Measurements from ENCODE around the gene SERPINA5. TPM values are rescaled to one million over a fixed set of nuclear protein-coding genes. Genes with fewer than 3 reads are reported as not detected.

The SERPINA5 gene
- total RNA-seq, 4 donors from 2014 or later: 0.32 to 37.6 (median 1.5) TPM; not detected in 1

DNA sequence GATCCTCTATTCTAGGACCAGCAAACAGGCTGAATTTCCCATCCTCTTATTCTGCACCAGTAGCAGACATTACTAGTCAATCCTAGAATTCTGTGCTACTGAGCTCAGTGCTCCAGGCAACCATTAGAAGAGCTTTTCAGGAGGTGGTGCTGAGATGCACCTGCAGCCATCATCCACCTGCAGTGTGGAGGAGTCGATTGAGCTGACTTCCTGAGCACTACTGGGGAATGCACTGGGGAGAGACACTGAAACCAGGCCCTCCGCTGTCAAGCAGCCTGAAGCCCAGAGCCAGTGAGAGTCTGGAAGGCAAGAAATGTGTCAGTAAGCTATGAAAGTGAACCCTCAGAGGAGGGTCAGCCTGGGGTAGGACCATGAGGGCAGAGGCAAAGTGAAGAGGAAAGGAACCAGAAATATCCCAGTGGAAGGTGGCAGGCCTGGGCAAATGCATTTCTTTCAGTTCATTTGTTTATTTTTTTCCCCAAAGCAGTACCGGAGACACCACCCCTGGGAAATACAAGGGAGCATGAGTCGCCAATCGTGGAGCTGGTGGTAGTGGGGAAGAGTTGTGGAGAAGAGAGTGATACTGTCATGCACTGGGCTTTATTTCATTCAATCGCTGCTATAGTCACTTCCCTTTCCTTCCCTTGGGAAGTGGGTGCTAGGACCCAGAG, 43.0 kb upstream of the SERPINA5 start:
- in situ Hi-C loops (cut with MboI; ENCODE audit: low pct_ligation_motif_present in 1 of 4, low pct_unique_long_range_greater_than_20kb in 1 of 4, low sequenced_read_pairs in 3 of 4): no loop called here
- Histone ChIP-seq H3K27ac (no peak overlapping the region), H3K4me1 (no peaks in the 10 kb centered on the region), H3K36me3 (no peaks in the 10 kb centered on the region), H3K4me3 (no peak overlapping the region), H3K27me3 (peaks cover 16% of the 10 kb centered on the region), H3K9me3 (no peaks in the 10 kb centered on the region)
- 77 to 81% methylated on average over 6 of the region's 6 CpGs for WGBS, 2 donors (ENCODE audit: low coverage in 1 of 2)
- no peak for DNase-seq
- intact Hi-C loops (cut with DNase I; ENCODE audit: low total_unique reads): no loop called here
- TF ChIP-seq POLR2A (IDR thresholded peaks at IDR 0.05) (no peak), POLR2AphosphoS5 (IDR thresholded peaks at IDR 0.05) (no peak), EP300 (IDR thresholded peaks at IDR 0.05; ENCODE audit: low read depth) (no peak)
- TF ChIP-seq, protein P1, sequence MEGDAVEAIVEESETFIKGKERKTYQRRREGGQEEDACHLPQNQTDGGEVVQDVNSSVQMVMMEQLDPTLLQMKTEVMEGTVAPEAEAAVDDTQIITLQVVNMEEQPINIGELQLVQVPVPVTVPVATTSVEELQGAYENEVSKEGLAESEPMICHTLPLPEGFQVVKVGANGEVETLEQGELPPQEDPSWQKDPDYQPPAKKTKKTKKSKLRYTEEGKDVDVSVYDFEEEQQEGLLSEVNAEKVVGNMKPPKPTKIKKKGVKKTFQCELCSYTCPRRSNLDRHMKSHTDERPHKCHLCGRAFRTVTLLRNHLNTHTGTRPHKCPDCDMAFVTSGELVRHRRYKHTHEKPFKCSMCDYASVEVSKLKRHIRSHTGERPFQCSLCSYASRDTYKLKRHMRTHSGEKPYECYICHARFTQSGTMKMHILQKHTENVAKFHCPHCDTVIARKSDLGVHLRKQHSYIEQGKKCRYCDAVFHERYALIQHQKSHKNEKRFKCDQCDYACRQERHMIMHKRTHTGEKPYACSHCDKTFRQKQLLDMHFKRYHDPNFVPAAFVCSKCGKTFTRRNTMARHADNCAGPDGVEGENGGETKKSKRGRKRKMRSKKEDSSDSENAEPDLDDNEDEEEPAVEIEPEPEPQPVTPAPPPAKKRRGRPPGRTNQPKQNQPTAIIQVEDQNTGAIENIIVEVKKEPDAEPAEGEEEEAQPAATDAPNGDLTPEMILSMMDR (IDR thresholded peaks at IDR 0.05): no peak

DNA sequence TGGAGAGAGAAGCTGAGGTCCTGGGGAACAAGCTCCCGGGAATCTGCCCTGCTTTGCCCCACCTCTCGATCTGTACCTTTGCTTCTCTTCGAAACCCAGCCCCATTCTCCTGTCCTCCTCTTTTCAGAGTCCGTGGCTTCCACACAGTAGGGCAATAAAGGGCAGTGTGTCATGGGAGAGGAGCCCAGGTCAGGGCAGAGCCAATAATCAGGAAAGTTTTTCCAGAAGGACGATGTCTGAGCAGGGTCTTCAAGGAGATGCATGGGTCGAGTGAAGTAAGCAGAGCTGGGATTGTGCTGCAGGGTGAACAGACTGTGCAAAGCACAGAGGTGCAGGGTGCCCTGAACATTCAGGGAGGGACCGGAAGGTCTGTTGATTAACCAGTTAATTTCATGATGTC, 42.0 kb upstream of the SERPINA5 start:
- DNase-seq: no peak
- WGBS, 2 donors (ENCODE audit: low coverage in 1 of 2): 79 to 80% methylated on average over 3 to 7 of the region's 7 CpGs
- TF ChIP-seq, protein P1 (IDR thresholded peaks at IDR 0.05): no peak
- TF ChIP-seq EP300 (IDR thresholded peaks at IDR 0.05; ENCODE audit: low read depth) (no peak), POLR2A (IDR thresholded peaks at IDR 0.05) (no peak), POLR2AphosphoS5 (IDR thresholded peaks at IDR 0.05) (no peak)
- H3K27ac ChIP-seq: no peak overlapping the region
- H3K4me1 ChIP-seq: no peaks in the 10 kb centered on the region
- no peaks in the 10 kb centered on the region for H3K9me3 ChIP-seq
- H3K36me3 ChIP-seq: no peaks in the 10 kb centered on the region
- in situ Hi-C loops (cut with MboI; ENCODE audit: low pct_ligation_motif_present in 1 of 4, low pct_unique_long_range_greater_than_20kb in 1 of 4, low sequenced_read_pairs in 3 of 4) (no loop called here), intact Hi-C loops (cut with DNase I; ENCODE audit: low total_unique reads) (no loop called here)
- no peak overlapping the region for H3K4me3 ChIP-seq
- H3K27me3 ChIP-seq: peaks cover 12% of the 10 kb centered on the region

DNA sequence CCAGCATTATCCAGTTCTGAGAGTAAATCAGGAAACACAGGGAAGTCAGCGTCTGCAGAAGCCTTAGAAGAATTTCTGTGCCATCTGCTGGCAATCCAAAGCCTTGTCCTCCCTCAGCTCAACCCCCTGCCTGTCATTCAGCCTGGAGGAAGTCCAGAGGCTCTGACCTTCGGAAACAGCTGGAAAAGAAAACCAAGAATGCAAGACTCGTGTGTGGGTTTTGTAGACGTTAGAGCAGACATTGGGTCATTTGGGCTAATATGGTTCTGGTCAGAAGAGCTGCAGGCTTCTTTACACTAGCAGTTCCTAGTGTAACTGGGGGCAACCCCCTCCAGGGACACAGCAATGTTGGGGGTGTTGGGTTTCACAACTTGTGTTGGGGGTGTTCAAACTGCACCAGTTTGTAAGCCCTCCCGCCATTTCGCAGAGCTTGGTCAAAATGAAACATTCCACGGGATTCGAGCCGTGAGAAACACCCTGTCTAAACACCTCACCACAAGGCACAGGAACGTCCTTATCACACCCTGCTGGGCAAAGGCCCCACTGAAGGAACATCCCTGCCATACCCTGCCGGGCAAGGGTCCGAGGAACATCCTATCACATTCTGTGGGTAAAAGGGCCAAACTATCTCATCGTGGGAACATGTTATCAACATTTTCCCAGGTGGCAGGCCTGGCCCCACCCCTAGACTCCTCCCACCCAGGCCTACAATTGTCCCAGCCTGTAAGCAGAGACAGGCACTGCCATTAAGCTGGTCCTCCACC, 41.0 kb upstream of the SERPINA5 start:
- TF ChIP-seq EP300 (IDR thresholded peaks at IDR 0.05; ENCODE audit: low read depth): no peak
- no peak for TF ChIP-seq POLR2A (IDR thresholded peaks at IDR 0.05)
- TF ChIP-seq, protein P1 (IDR thresholded peaks at IDR 0.05): no peak
- no peak for TF ChIP-seq POLR2AphosphoS5 (IDR thresholded peaks at IDR 0.05)
- Histone ChIP-seq H3K27ac (no peak overlapping the region), H3K9me3 (no peaks in the 10 kb centered on the region), H3K4me1 (no peaks in the 10 kb centered on the region), H3K27me3 (peaks cover 8% of the 10 kb centered on the region), H3K4me3 (no peak overlapping the region), H3K36me3 (no peaks in the 10 kb centered on the region)
- no peak for DNase-seq
- in situ Hi-C loops (cut with MboI; ENCODE audit: low pct_ligation_motif_present in 1 of 4, low pct_unique_long_range_greater_than_20kb in 1 of 4, low sequenced_read_pairs in 3 of 4) (no loop called here), intact Hi-C loops (cut with DNase I; ENCODE audit: low total_unique reads) (no loop called here)
- 43% methylated on average over 13 of the region's 13 CpGs; no CpG with 5 or more reads in 1 of the 2 donors for WGBS, 2 donors (ENCODE audit: low coverage in 1 of 2)

DNA sequence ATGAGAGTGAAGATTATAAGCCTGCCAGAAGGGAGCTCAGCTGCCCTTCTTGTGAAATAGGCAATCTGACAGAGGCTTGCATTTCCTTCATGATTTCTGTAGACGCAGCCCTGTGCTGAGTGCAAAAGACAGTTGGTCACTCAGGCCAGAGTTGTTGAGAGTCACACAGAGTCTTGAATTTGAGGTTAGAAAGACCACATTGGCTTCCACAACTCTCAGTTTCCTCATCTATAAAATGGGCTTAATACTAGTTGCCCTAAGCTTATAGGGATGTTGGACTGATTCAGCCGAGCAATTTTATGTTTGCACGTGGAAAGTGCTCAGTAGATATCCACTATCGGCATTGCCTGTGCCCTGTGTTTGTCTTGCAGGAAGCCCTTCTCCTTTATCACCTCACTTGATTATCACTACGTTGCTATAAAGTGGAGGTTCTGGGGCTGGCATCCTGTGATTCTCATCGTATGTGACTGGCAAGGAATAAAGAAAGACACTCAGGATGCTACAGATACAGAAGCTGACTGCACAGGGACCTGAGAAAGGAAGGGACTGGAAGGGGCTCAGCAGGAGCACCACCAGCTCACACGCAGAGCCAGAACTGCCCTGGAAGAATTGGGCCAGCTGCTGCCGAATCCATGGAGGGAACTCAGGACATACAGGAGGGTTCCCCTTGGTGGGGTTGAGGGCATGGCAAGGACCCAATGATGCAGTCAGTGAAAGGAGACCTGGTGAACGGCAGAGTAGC, 39.8 kb upstream of the SERPINA5 start:
- DNase-seq: no peak
- TF ChIP-seq EP300 (IDR thresholded peaks at IDR 0.05; ENCODE audit: low read depth): no peak
- TF ChIP-seq, protein P1 (IDR thresholded peaks at IDR 0.05): no peak
- no peak for TF ChIP-seq POLR2A (IDR thresholded peaks at IDR 0.05)
- no peak for TF ChIP-seq POLR2AphosphoS5 (IDR thresholded peaks at IDR 0.05)
- H3K36me3 ChIP-seq: no peaks in the 10 kb centered on the region
- H3K27me3 ChIP-seq: no peaks in the 10 kb centered on the region
- H3K4me1 ChIP-seq: no peaks in the 10 kb centered on the region
- intact Hi-C loops (cut with DNase I; ENCODE audit: low total_unique reads) (no loop called here), in situ Hi-C loops (cut with MboI; ENCODE audit: low pct_ligation_motif_present in 1 of 4, low pct_unique_long_range_greater_than_20kb in 1 of 4, low sequenced_read_pairs in 3 of 4) (no loop called here)
- WGBS, 2 donors (ENCODE audit: low coverage in 1 of 2): 85 to 100% methylated on average over 1 to 9 of the region's 9 CpGs
- no peak overlapping the region for H3K27ac ChIP-seq
- peaks cover 0 to 1% of the 10 kb centered on the region in 2 donors for H3K9me3 ChIP-seq
- H3K4me3 ChIP-seq: no peak overlapping the region
